HepG2 (cell line): ENCODE measurements around the gene PPIG. TPM values are rescaled to one million over a fixed set of nuclear protein-coding genes. Genes with fewer than 3 reads are reported as not detected.
A peak's percentile ranks its signal among the peaks of the same experiment; 100 is the strongest.

Source experiments
- BRCA1 ChIP-seq: sonication (generic); formaldehyde crosslinking; IDR thresholded peaks from 2 replicates; pipeline ENCODE4 v1.4.0; 2020; ENCODE audit warnings: missing genetic modification reagents
- CREBL2 ChIP-seq: sonication (generic); formaldehyde crosslinking; IDR thresholded peaks from 2 replicates; pipeline ENCODE4 v1.8.1; 2023; ENCODE audit warnings: missing genetic modification reagents, mild to moderate bottlenecking, borderline replicate concordance
- DNMT1 ChIP-seq: sonication (generic); formaldehyde crosslinking; IDR thresholded peaks from 2 replicates; pipeline ENCODE4 v1.5.1; 2020; ENCODE audit warnings: mild to moderate bottlenecking, missing genetic modification reagents
- HOXA7 ChIP-seq: sonication (generic); formaldehyde crosslinking; IDR thresholded peaks from 2 replicates; pipeline ENCODE4 v1.8.1; 2022; ENCODE audit warnings: mild to moderate bottlenecking, missing genetic modification reagents, moderate library complexity
- MATR3 ChIP-seq: sonication (generic); formaldehyde crosslinking; IDR thresholded peaks from 2 replicates; pipeline ENCODE4 v1.4.0; 2020; ENCODE audit warnings: missing genetic modification reagents
- NFKB2 ChIP-seq: sonication (generic); formaldehyde crosslinking; IDR thresholded peaks from 2 replicates; pipeline ENCODE4 v1.4.0; 2020; ENCODE audit warnings: missing genetic modification reagents, borderline replicate concordance
- NONO ChIP-seq, 2 experiments: fragments of 450-650 bp in 1 of 2; sonication (generic) in 1 of 2; formaldehyde crosslinking in 1 of 2; IDR thresholded peaks in 1 of 2; conservative IDR thresholded peaks in 1 of 2; 2 replicates each; pipeline versions ENCODE4 v1.6.1 to v1.8.0; 2017 to 2022; ENCODE audit warnings: mild to moderate bottlenecking in 1 of 2, missing genetic modification reagents in 1 of 2, moderate library complexity in 1 of 2
- NRL ChIP-seq: sonication (generic); formaldehyde crosslinking; IDR thresholded peaks from 2 replicates; pipeline ENCODE4 v1.5.0; 2020; ENCODE audit warnings: missing genetic modification reagents, mild to moderate bottlenecking, moderate library complexity, borderline replicate concordance
- PITX1 ChIP-seq: sonication (generic); formaldehyde crosslinking; IDR thresholded peaks from 2 replicates; pipeline ENCODE4 v1.5.1; 2020; ENCODE audit warnings: mild to moderate bottlenecking, missing genetic modification reagents
- RERE ChIP-seq: IDR thresholded peaks from 2 replicates; pipeline ENCODE4 v1.6.1; 2016; ENCODE audit warnings: low read depth, missing genetic modification reagents, missing compliant biosample characterization
- SALL2 ChIP-seq: sonication (generic); formaldehyde crosslinking; IDR thresholded peaks from 2 replicates; pipeline ENCODE4 v1.8.1; 2023; ENCODE audit warnings: mild to moderate bottlenecking, missing genetic modification reagents, inconsistent platforms
- SMAD1 ChIP-seq: sonication (generic); formaldehyde crosslinking; IDR thresholded peaks from 2 replicates; pipeline ENCODE4 v1.4.0; 2020; ENCODE audit warnings: missing genetic modification reagents, low read depth, mild to moderate bottlenecking, borderline replicate concordance
- SOX6 ChIP-seq, 2 experiments: fragments of 450-650 bp in 1 of 2; sonication (generic) in 1 of 2; formaldehyde crosslinking in 1 of 2; IDR thresholded peaks; 2 replicates each; pipeline versions ENCODE4 v1.4.0 to v1.6.1; 2017 to 2020; ENCODE audit warnings: antibody characterized with exemption in 1 of 2, mild to moderate bottlenecking in 1 of 2, missing genetic modification reagents in 1 of 2
- SRSF9 ChIP-seq: fragments of 200-400 bp; formaldehyde crosslinking; IDR thresholded peaks from 2 replicates; pipeline ENCODE4 v1.6.1; 2018; ENCODE audit warnings: borderline replicate concordance, mild to moderate bottlenecking, low read depth, low read length; ENCODE audit not compliant: insufficient read depth, poor library complexity, severe bottlenecking
- U2AF1 ChIP-seq: fragments of 200-400 bp; formaldehyde crosslinking; optimal IDR thresholded peaks from 2 replicates; pipeline ENCODE3; 2017; ENCODE audit warnings: mild to moderate bottlenecking, low read depth, low read length
- WIZ ChIP-seq: sonication (generic); formaldehyde crosslinking; IDR thresholded peaks from 2 replicates; pipeline ENCODE4 v1.5.1; 2020; ENCODE audit warnings: mild to moderate bottlenecking, missing genetic modification reagents
- ZFAT ChIP-seq: sonication (generic); formaldehyde crosslinking; conservative IDR thresholded peaks from 2 replicates; pipeline ENCODE4 v1.8.1; 2023; ENCODE audit warnings: missing genetic modification reagents, inconsistent platforms
- ZNF383 ChIP-seq: sonication (generic); formaldehyde crosslinking; IDR thresholded peaks from 2 replicates; pipeline ENCODE4 v1.4.0; 2020; ENCODE audit warnings: missing genetic modification reagents, mild to moderate bottlenecking, borderline replicate concordance
- ZNF414 ChIP-seq: sonication (generic); formaldehyde crosslinking; IDR thresholded peaks from 2 replicates; pipeline ENCODE4 v1.5.0; 2020; ENCODE audit warnings: missing genetic modification reagents
- ZNF878 ChIP-seq: sonication (generic); formaldehyde crosslinking; IDR thresholded peaks from 2 replicates; pipeline ENCODE4 v1.8.1; 2023; ENCODE audit warnings: mild to moderate bottlenecking, missing genetic modification reagents, moderate library complexity
- polyA plus RNA-seq, 8 experiments: library from polyadenylated mRNA; depleted of rRNA in 3 of 8; stranded (reverse) in 7 of 8; unstranded in 1 of 8; fragments of >200 nt; fragmentation: Illumina TruSeq in 4 of 8; extraction: Trizol in 4 of 8; gene quantifications; 2 replicates each; pipeline versions ENCODE4 v1.2.1 to v1.2.3, GENCODE V29; 2011 to 2016; ENCODE audit warnings: low read depth in 4 of 8, missing spikeins in 1 of 8, mixed read lengths in 1 of 8; ENCODE audit not compliant: insufficient read depth in 1 of 8
- total RNA-seq, 5 experiments: library from RNA; depleted of rRNA; stranded (reverse); fragments of >200 nt; fragmentation: Illumina TruSeq; extraction: Trizol; gene quantifications; 2 replicates each; pipeline ENCODE4 v1.2.3, GENCODE V29; 2016; ENCODE audit warnings: low read depth in 1 of 5

The PPIG gene
- total and polyA plus RNA-seq, 2 of the 13 experiments (the other 11 are each of a cell fraction or from before 2014, with no cell fraction given) = 31.3 to 81.0 TPM

- TF ChIP-seq NONO (IDR thresholded peaks at IDR 0.05) = no peak
- TF ChIP-seq NONO (CRISPR knock-in tag; conservative IDR thresholded peaks at IDR 0.05) = peak; percentile 96
- peak; percentile 75; the same call in 1 of the 2 replicates for TF ChIP-seq SALL2
- 0 out of 2 replicates have a peak, but pooled peaks have one; percentile 17 for TF ChIP-seq DNMT1 (CRISPR knock-in tag)
- 0 out of 2 replicates have a peak, but pooled peaks have one; percentile 54 for TF ChIP-seq ZNF878 (CRISPR knock-in tag)
- no peak; the same call in 1 of the 2 replicates for TF ChIP-seq SMAD1 (CRISPR knock-in tag)
- peak; percentile 95 for TF ChIP-seq CREBL2 (CRISPR knock-in tag)
- TF ChIP-seq ZNF414 (CRISPR knock-in tag) = 0 out of 2 replicates have a peak, but pooled peaks have one; percentile 59
- TF ChIP-seq NFKB2 (CRISPR knock-in tag) = peak; percentile 74; the same call in 1 of the 2 replicates
- no peak for TF ChIP-seq SOX6 (IDR thresholded peaks at IDR 0.05)
- TF ChIP-seq SOX6 (CRISPR knock-in tag; IDR thresholded peaks at IDR 0.05) = peak; percentile 81
- TF ChIP-seq MATR3 (CRISPR knock-in tag) = no peak
- TF ChIP-seq HOXA7 = no peak
- TF ChIP-seq ZNF383 (CRISPR knock-in tag) = peak; percentile 82; the same call in 1 of the 2 replicates
- 0 out of 2 replicates have a peak, but pooled peaks have one; percentile 53 for TF ChIP-seq RERE (CRISPR knock-in tag)
- no peak for TF ChIP-seq WIZ (CRISPR knock-in tag)
- peak; percentile 91; the same call in 1 of the 2 replicates for TF ChIP-seq NRL
- TF ChIP-seq PITX1 (CRISPR knock-in tag) = peak; percentile 85; the same call in 1 of the 2 replicates
- TF ChIP-seq BRCA1 = no peak
- TF ChIP-seq ZFAT (CRISPR knock-in tag) = peak; percentile 63; the same call in 1 of the 2 replicates
- TF ChIP-seq SRSF9 = no peak
- TF ChIP-seq U2AF1 = peak; percentile 95
These were observed at the start of gene PPIG (continued) for GRCh38 chr2:169584005-169584877.
